ENCODE results near the gene NHLRC4. TPM values are rescaled to one million over a fixed set of nuclear protein-coding genes. Genes with fewer than 3 reads are reported as not detected.

The NHLRC4 gene
- polyA plus RNA-seq, 1 of the 3 experiments (the other 2 are of a cell fraction) = 0.69 TPM

GRCh38 chr16:534856-535445, 31.9 kb upstream of the NHLRC4 start:
- H4K20me1 ChIP-seq (ENCODE audit: insufficient read depth) = peaks cover 64% of the 10 kb centered on the region
- no peak for DNase-seq
- H3F3A ChIP-seq (replicated peaks; ENCODE audit: insufficient read depth) = no peaks in the 10 kb centered on the region
- no peak overlapping the region for H3K9ac ChIP-seq
- H3K27me3 ChIP-seq (ENCODE audit: insufficient read depth) = no peaks in the 10 kb centered on the region
- no peak overlapping the region for H3K4me2 ChIP-seq
- no peak overlapping the region; a peak in 1 of 4 replicates for H3K27ac ChIP-seq (ENCODE audit: low read depth in 2 of 2, low read length in 1 of 2)
- H3K4me1 ChIP-seq (ENCODE audit: control insufficient read depth in 1 of 2, insufficient read depth in 2 of 2, low read depth in 1 of 2, low read length in 1 of 2) = no peaks in the 10 kb centered on the region; a peak in 1 of 4 replicates
- no peaks in the 10 kb centered on the region for H3K9me2 ChIP-seq
- peaks cover 97% of the 10 kb centered on the region for H3K79me2 ChIP-seq (ENCODE audit: insufficient read depth)
- H3K9me3 ChIP-seq = no peaks in the 10 kb centered on the region
- TF ChIP-seq NFIC (IDR thresholded peaks at IDR 0.05; ENCODE audit: borderline replicate concordance) = no peak
- no peak for TF ChIP-seq NRF1 (IDR thresholded peaks at IDR 0.05; ENCODE audit: low read depth, low read length)
- no peak for TF ChIP-seq CTCF (IDR thresholded peaks at IDR 0.05)
- TF ChIP-seq MAX (IDR thresholded peaks at IDR 0.05; ENCODE audit: low read depth) = no peak
- no peak for TF ChIP-seq FOXM1 (IDR thresholded peaks at IDR 0.05; ENCODE audit: low read depth)
- TF ChIP-seq RXRA (IDR thresholded peaks at IDR 0.05; ENCODE audit: borderline replicate concordance, low read depth) = no peak
- no peak for TF ChIP-seq TAF1 (IDR thresholded peaks at IDR 0.05; ENCODE audit: borderline replicate concordance, low read depth, low read length)
- TF ChIP-seq USF1 (IDR thresholded peaks at IDR 0.05; ENCODE audit: borderline replicate concordance, low read depth) = no peak
- TF ChIP-seq GABPA (IDR thresholded peaks at IDR 0.05; ENCODE audit: low read depth) = no peak
- no peak for TF ChIP-seq SIN3A (IDR thresholded peaks at IDR 0.05; ENCODE audit: borderline replicate concordance, low read depth, low read length)
- TF ChIP-seq FOSL2 (IDR thresholded peaks at IDR 0.05; ENCODE audit: borderline replicate concordance, low read depth) = no peak
- TF ChIP-seq MEF2A (IDR thresholded peaks at IDR 0.05; ENCODE audit: borderline replicate concordance, low read depth) = no peak
- TF ChIP-seq ZBTB33 (IDR thresholded peaks at IDR 0.05; ENCODE audit: borderline replicate concordance, low read depth) = no peak
- TF ChIP-seq YY1 (IDR thresholded peaks at IDR 0.05; ENCODE audit: low read depth) = no peak
- no peak for TF ChIP-seq FOXJ3 (CRISPR knock-in tag; IDR thresholded peaks at IDR 0.05)
- TF ChIP-seq ELF1 (IDR thresholded peaks at IDR 0.05) = no peak
- no peak for TF ChIP-seq SMC3 (IDR thresholded peaks at IDR 0.05; ENCODE audit: low read depth, low read length)
- TF ChIP-seq EP300 (IDR thresholded peaks at IDR 0.05; ENCODE audit: borderline replicate concordance in 1 of 2, low read depth in 1 of 2, low read length in 1 of 2) = no peak
- TF ChIP-seq TCF12 (IDR thresholded peaks at IDR 0.05) = no peak
- TF ChIP-seq CHD2 (IDR thresholded peaks at IDR 0.05; ENCODE audit: low read length, partially characterized antibody) = no peak
- H2AFZ ChIP-seq (ENCODE audit: low read depth) = no peak overlapping the region
- H3K4me3 ChIP-seq (ENCODE audit: low read depth in 2 of 2, low read length in 1 of 2) = no peak overlapping the region
- CTCF ChIA-PET = no interaction called here
- 96% methylated on average over 14 of the region's 27 CpGs for WGBS (ENCODE audit: low lambda C conversion rate)
- POLR2A ChIA-PET = no interaction called here
- peaks cover 0 to 26% of the 10 kb centered on the region in 2 experiments for H3K36me3 ChIP-seq (replicated peaks in 1 of 2; ENCODE audit: control insufficient read depth in 1 of 2, insufficient read depth in 2 of 2, low read length in 1 of 2)
